H9 (cell line): ENCODE data around the gene TUBB8. TPM values are rescaled to one million over a fixed set of nuclear protein-coding genes. Genes with fewer than 3 reads are reported as not detected.

Source experiments
- DNase-seq: peaks from one replicate; pipeline ENCODE4 v3.0.0-alpha.2; 2017
- H2AFZ ChIP-seq: one replicate; pipeline ENCODE4 v1.6.1; 2013; ENCODE audit warnings: mild to moderate bottlenecking, low read length, control low read depth, moderate library complexity
- H2AK5ac ChIP-seq: 2 replicates; pipeline ENCODE4 v1.6.1; 2013; ENCODE audit warnings: low read length, control low read depth, mixed read lengths; ENCODE audit not compliant: insufficient read length
- H2BK120ac ChIP-seq: one replicate; pipeline ENCODE4 v1.6.1; 2013; ENCODE audit warnings: low read depth, mild to moderate bottlenecking, low read length, control low read depth, inconsistent platforms; ENCODE audit not compliant: poor library complexity, severe bottlenecking
- H2BK12ac ChIP-seq: 2 replicates; pipeline ENCODE4 v1.6.1; 2013; ENCODE audit warnings: low read length, control low read depth, mixed read lengths, low read depth; ENCODE audit not compliant: insufficient read length
- H2BK15ac ChIP-seq: 2 replicates; pipeline ENCODE4 v1.6.1; 2013; ENCODE audit warnings: low read depth, low read length, control low read depth
- H2BK20ac ChIP-seq: one replicate; pipeline ENCODE4 v1.6.1; 2013; ENCODE audit warnings: low read depth, mild to moderate bottlenecking, low read length, control low read depth, inconsistent platforms; ENCODE audit not compliant: poor library complexity, severe bottlenecking
- H2BK5ac ChIP-seq: 2 replicates; pipeline ENCODE4 v1.6.1; 2013; ENCODE audit warnings: low read length, control low read depth, mixed read lengths; ENCODE audit not compliant: insufficient read length
- H3K14ac ChIP-seq: 2 replicates; pipeline ENCODE4 v1.6.1; 2013; ENCODE audit warnings: low read length, control low read depth; ENCODE audit not compliant: insufficient read depth
- H3K18ac ChIP-seq: 2 replicates; pipeline ENCODE4 v1.6.1; 2013; ENCODE audit warnings: low read depth, mild to moderate bottlenecking, mixed read lengths, low read length, control low read depth; ENCODE audit not compliant: insufficient read length
- H3K23ac ChIP-seq: 2 replicates; pipeline ENCODE4 v1.6.1; 2013; ENCODE audit warnings: low read length, control low read depth, mixed read lengths, low read depth; ENCODE audit not compliant: insufficient read length
- H3K23me2 ChIP-seq: 2 replicates; pipeline ENCODE4 v1.6.1; 2013; ENCODE audit warnings: low read depth, mild to moderate bottlenecking, mixed read lengths, low read length, control low read depth; ENCODE audit not compliant: insufficient read length, poor library complexity, severe bottlenecking
- H3K27ac ChIP-seq: 2 replicates; pipeline ENCODE4 v1.5.1; 2013; ENCODE audit warnings: low read length, control low read depth, mixed read lengths, low read depth; ENCODE audit not compliant: insufficient read length
- H3K27me3 ChIP-seq: 2 replicates; pipeline ENCODE4 v1.6.1; 2013; ENCODE audit warnings: low read length, control low read depth, inconsistent platforms; ENCODE audit not compliant: insufficient read depth
- H3K4ac ChIP-seq: 2 replicates; pipeline ENCODE4 v1.6.1; 2013; ENCODE audit warnings: low read depth, mild to moderate bottlenecking, control low read depth, inconsistent platforms, low read length, moderate library complexity
- H3K4me1 ChIP-seq: 2 replicates; pipeline ENCODE4 v1.6.1; 2013; ENCODE audit warnings: low read length, control low read depth, inconsistent platforms; ENCODE audit not compliant: insufficient read depth
- H3K4me2 ChIP-seq: 2 replicates; pipeline ENCODE4 v1.6.1; 2013; ENCODE audit warnings: low read length, control low read depth, mixed read lengths; ENCODE audit not compliant: insufficient read length, insufficient read depth
- H3K56ac ChIP-seq: 2 replicates; pipeline ENCODE4 v1.6.1; 2013; ENCODE audit warnings: low read depth, mild to moderate bottlenecking, mixed read lengths, low read length, control low read depth; ENCODE audit not compliant: insufficient read length
- H3K79me1 ChIP-seq: 2 replicates; pipeline ENCODE4 v1.6.1; 2013; ENCODE audit warnings: low read depth, mild to moderate bottlenecking, moderate library complexity, low read length, control low read depth, inconsistent platforms; ENCODE audit not compliant: insufficient read depth, poor library complexity, severe bottlenecking
- H3K79me2 ChIP-seq: 2 replicates; pipeline ENCODE4 v1.6.1; 2013; ENCODE audit warnings: low read length, control low read depth, inconsistent platforms; ENCODE audit not compliant: insufficient read depth
- H3K9ac ChIP-seq: 2 replicates; pipeline ENCODE4 v1.6.1; 2013; ENCODE audit warnings: low read length, control low read depth, mixed read lengths; ENCODE audit not compliant: insufficient read length; ENCODE audit errors: extremely low read depth
- H3K9me3 ChIP-seq: one replicate; pipeline ENCODE4 v1.6.1; 2013; ENCODE audit warnings: low read depth, low read length, inconsistent platforms; ENCODE audit not compliant: control insufficient read depth
- H3T11ph ChIP-seq: one replicate; pipeline ENCODE4 v1.6.1; 2013; ENCODE audit warnings: mild to moderate bottlenecking, low read length, control low read depth, inconsistent platforms
- H4K20me1 ChIP-seq: one replicate; pipeline ENCODE4 v1.6.1; 2013; ENCODE audit not compliant: control insufficient read depth, insufficient read length, insufficient read depth
- H4K5ac ChIP-seq: 2 replicates; pipeline ENCODE4 v1.6.1; 2013; ENCODE audit warnings: low read depth, mild to moderate bottlenecking, mixed read lengths, low read length, control low read depth; ENCODE audit not compliant: insufficient read length
- H4K8ac ChIP-seq: replicated peaks from 2 replicates; pipeline ENCODE4 v1.6.1; 2013; ENCODE audit warnings: low read length, control low read depth, mixed read lengths, low read depth; ENCODE audit not compliant: insufficient read length
- H4K91ac ChIP-seq: 2 replicates; pipeline ENCODE4 v1.6.1; 2013; ENCODE audit warnings: low read depth, mild to moderate bottlenecking, moderate library complexity, mixed read lengths, low read length, control low read depth; ENCODE audit not compliant: insufficient read length
- H3K27ac Mint-ChIP-seq, 3 experiments: 2 replicates in 2 of 3; 3 replicates in 1 of 3; pipeline ENCODE4 v1.8.0; 2020 to 2021; ENCODE audit warnings: mixed read lengths in 3 of 3, mild to moderate bottlenecking in 1 of 3, moderate library complexity in 1 of 3
- H3K27me3 Mint-ChIP-seq: 2 replicates; pipeline ENCODE4 v1.8.0; 2021; ENCODE audit warnings: low read depth, mild to moderate bottlenecking, moderate library complexity, mixed read lengths
- H3K36me3 Mint-ChIP-seq, 3 experiments: 2 replicates in 2 of 3; 3 replicates in 1 of 3; pipeline ENCODE4 v1.8.0; 2020 to 2021; ENCODE audit warnings: low read depth in 3 of 3, mixed read lengths in 3 of 3; ENCODE audit not compliant: insufficient read depth in 1 of 3
- H3K4me1 Mint-ChIP-seq, 2 experiments: 2 replicates each; pipeline ENCODE4 v1.8.0; 2020; ENCODE audit warnings: mixed read lengths in 2 of 2
- H3K4me3 Mint-ChIP-seq, 2 experiments: 2 replicates in 1 of 2; 3 replicates in 1 of 2; pipeline ENCODE4 v1.8.0; 2020 to 2021; ENCODE audit warnings: mild to moderate bottlenecking in 2 of 2, mixed read lengths in 2 of 2, moderate library complexity in 1 of 2
- H3K9me3 Mint-ChIP-seq, 2 experiments: 2 replicates in 1 of 2; 3 replicates in 1 of 2; pipeline ENCODE4 v1.8.0; 2020; ENCODE audit warnings: mild to moderate bottlenecking in 2 of 2, mixed read lengths in 2 of 2, moderate library complexity in 1 of 2
- WGBS: extraction: QIAGEN DNeasy Blood & Tissue Kit; methylation state at CpG from one replicate; pipeline ENCODE4 v1.1.7; 2013; ENCODE audit warnings: missing lambda C conversion rate, low lambda C conversion rate, mixed read lengths; ENCODE audit not compliant: insufficient read length; ENCODE audit errors: extremely low coverage; 5-methylcytosine and 5-hydroxymethylcytosine counted together
- total RNA-seq: library from RNA; stranded (reverse); gene quantifications from 2 replicates; pipeline ENCODE4 v1.2.1, GENCODE V29; 2021
- TF ChIP-seq, protein P1 (sequence below): fragments of 200-600 bp; sonication (generic); conservative IDR thresholded peaks from 3 replicates; pipeline ENCODE4 v1.8.0; 2021; ENCODE audit warnings: antibody characterized with exemption, mild to moderate bottlenecking

Gene TUBB8
- total RNA-seq, 1 experiment from 2014 or later = 0.22 TPM

GRCh38 chr10:91313-91712 lies 42.2 kb upstream of the TUBB8 start:
- H3K4me2 ChIP-seq = no peak overlapping the region
- no peaks in the 10 kb centered on the region for H3K79me2 ChIP-seq
- no peak overlapping the region for H4K8ac ChIP-seq
- no peak overlapping the region for H3K56ac ChIP-seq
- no CpG with 5 or more reads among the region's 8 CpGs for WGBS
- no peak overlapping the region for H2AK5ac ChIP-seq
- Mint-ChIP-seq H3K36me3 (peaks cover 3 to 8% (median 7%) of the 10 kb centered on the region in 3 experiments; a peak in 3 of 7 replicates), H3K4me3 (no peak overlapping the region), H3K27me3 (no peaks in the 10 kb centered on the region; the same call in none of the 2 replicates), H3K4me1 (no peaks in the 10 kb centered on the region), H3K27ac (no peak overlapping the region), H3K9me3 (peaks cover 15 to 59% of the 10 kb centered on the region in 2 experiments)
- no peak overlapping the region for H3K27ac ChIP-seq
- H3K4me1 ChIP-seq = no peaks in the 10 kb centered on the region
- H3K23ac ChIP-seq = no peak overlapping the region
- H2AFZ ChIP-seq = no peak overlapping the region
- TF ChIP-seq, protein P1, sequence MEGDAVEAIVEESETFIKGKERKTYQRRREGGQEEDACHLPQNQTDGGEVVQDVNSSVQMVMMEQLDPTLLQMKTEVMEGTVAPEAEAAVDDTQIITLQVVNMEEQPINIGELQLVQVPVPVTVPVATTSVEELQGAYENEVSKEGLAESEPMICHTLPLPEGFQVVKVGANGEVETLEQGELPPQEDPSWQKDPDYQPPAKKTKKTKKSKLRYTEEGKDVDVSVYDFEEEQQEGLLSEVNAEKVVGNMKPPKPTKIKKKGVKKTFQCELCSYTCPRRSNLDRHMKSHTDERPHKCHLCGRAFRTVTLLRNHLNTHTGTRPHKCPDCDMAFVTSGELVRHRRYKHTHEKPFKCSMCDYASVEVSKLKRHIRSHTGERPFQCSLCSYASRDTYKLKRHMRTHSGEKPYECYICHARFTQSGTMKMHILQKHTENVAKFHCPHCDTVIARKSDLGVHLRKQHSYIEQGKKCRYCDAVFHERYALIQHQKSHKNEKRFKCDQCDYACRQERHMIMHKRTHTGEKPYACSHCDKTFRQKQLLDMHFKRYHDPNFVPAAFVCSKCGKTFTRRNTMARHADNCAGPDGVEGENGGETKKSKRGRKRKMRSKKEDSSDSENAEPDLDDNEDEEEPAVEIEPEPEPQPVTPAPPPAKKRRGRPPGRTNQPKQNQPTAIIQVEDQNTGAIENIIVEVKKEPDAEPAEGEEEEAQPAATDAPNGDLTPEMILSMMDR = no peak
- H4K20me1 ChIP-seq = no peaks in the 10 kb centered on the region
- no peak overlapping the region for H3K18ac ChIP-seq
- no peak for DNase-seq
- no peak overlapping the region for H2BK5ac ChIP-seq
- no peak overlapping the region for H4K5ac ChIP-seq
- H4K91ac ChIP-seq = no peak overlapping the region
- no peak overlapping the region for H2BK12ac ChIP-seq
- no peaks in the 10 kb centered on the region for H3K27me3 ChIP-seq
- no peak overlapping the region for H3K14ac ChIP-seq
- H2BK120ac ChIP-seq = no peak overlapping the region
- H3K4ac ChIP-seq = no peak overlapping the region
- H3T11ph ChIP-seq = no peak overlapping the region
- peaks cover 3% of the 10 kb centered on the region for H3K9me3 ChIP-seq
- H3K23me2 ChIP-seq = no peaks in the 10 kb centered on the region
- no peak overlapping the region for H3K9ac ChIP-seq
- no peak overlapping the region for H2BK20ac ChIP-seq
- H3K79me1 ChIP-seq = no peaks in the 10 kb centered on the region
- no peak overlapping the region for H2BK15ac ChIP-seq
